ENCODE measurements around the gene PPP2R2B. TPM values are rescaled to one million over a fixed set of nuclear protein-coding genes. Genes with fewer than 3 reads are reported as not detected.

The PPP2R2B gene
- total RNA-seq, 1 donor from 2014 or later, result 0.35 TPM

DNA sequence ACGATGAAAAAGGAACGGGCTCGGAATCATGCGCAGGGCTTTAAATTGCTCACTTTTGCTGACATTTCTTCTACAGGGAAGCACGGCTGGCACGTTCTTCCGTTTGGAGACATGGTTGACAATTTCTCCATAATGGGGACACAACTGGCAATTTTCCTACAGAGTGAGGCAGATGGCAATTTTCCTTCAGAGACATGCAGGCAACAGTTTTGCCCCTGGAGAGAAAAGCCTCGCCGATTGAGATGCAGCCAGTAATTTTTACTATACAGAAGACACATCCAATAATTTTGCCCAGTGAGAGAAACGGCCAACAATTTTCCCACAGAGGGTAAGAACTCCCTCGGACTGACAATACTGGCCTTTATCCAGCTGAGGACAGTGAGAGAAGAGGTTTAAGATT lies 271.7 kb downstream of the PPP2R2B start:
- H3K9me3 Mint-ChIP-seq (ENCODE audit: low read depth), result peaks cover 6% of the 10 kb centered on the region
- H3K4me1 Mint-ChIP-seq (ENCODE audit: low read depth), result no peaks in the 10 kb centered on the region
- H3K4me3 Mint-ChIP-seq (ENCODE audit: unreplicated experiment), result no peak overlapping the region
- no peak overlapping the region for H3K27ac Mint-ChIP-seq (ENCODE audit: unreplicated experiment)
- no peak for DNase-seq (ENCODE audit: low spot score)
- H3K36me3 Mint-ChIP-seq (ENCODE audit: low read depth), result no peaks in the 10 kb centered on the region
- TF ChIP-seq, protein P1, sequence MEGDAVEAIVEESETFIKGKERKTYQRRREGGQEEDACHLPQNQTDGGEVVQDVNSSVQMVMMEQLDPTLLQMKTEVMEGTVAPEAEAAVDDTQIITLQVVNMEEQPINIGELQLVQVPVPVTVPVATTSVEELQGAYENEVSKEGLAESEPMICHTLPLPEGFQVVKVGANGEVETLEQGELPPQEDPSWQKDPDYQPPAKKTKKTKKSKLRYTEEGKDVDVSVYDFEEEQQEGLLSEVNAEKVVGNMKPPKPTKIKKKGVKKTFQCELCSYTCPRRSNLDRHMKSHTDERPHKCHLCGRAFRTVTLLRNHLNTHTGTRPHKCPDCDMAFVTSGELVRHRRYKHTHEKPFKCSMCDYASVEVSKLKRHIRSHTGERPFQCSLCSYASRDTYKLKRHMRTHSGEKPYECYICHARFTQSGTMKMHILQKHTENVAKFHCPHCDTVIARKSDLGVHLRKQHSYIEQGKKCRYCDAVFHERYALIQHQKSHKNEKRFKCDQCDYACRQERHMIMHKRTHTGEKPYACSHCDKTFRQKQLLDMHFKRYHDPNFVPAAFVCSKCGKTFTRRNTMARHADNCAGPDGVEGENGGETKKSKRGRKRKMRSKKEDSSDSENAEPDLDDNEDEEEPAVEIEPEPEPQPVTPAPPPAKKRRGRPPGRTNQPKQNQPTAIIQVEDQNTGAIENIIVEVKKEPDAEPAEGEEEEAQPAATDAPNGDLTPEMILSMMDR (IDR thresholded peaks at IDR 0.05), result no peak
- peaks cover 11% of the 10 kb centered on the region for H3K27me3 Mint-ChIP-seq (ENCODE audit: low read depth)

- Mint-ChIP-seq H3K4me1 (ENCODE audit: low read depth) (no peaks in the 10 kb centered on the region), H3K9me3 (ENCODE audit: low read depth) (no peaks in the 10 kb centered on the region), H3K4me3 (ENCODE audit: unreplicated experiment) (no peak overlapping the region)
Measured at GRCh38 chr5:146600376-146600775, 278.2 kb downstream of the PPP2R2B start.

GRCh38 chr5:146599261-146599660 lies 279.3 kb downstream of the PPP2R2B start:
- H3K27me3 Mint-ChIP-seq (ENCODE audit: low read depth), result peaks cover 8% of the 10 kb centered on the region

More at GRCh38 chr5:146600376-146600775, 278.2 kb downstream of the PPP2R2B start:
- no peak for DNase-seq (ENCODE audit: low spot score)
- Mint-ChIP-seq H3K27ac (ENCODE audit: unreplicated experiment) (no peak overlapping the region), H3K27me3 (ENCODE audit: low read depth) (peaks cover 11% of the 10 kb centered on the region), H3K36me3 (ENCODE audit: low read depth) (no peaks in the 10 kb centered on the region)
- TF ChIP-seq, protein P1 (IDR thresholded peaks at IDR 0.05), result no peak

DNA sequence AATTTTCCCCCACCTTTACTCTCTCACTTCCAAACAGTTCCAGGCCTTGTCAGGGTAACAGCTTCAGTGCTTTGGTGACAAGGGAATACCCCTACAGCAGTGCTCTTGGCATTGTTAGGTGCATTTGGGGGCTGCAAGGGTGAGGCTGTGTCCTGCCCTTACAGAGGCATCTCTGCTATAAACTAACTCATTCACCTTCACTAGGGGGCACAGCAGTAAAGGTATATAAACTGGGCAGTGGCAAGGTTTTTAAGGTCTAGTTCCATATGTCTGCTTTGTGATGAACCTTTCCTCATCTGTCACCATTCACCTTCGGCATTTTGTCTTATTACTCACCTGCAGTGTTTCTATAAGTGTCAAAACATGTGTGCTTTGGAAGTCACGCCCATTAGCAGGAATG lies 283.5 kb downstream of the PPP2R2B start:
- Mint-ChIP-seq H3K27ac (ENCODE audit: unreplicated experiment) (no peak overlapping the region), H3K36me3 (ENCODE audit: low read depth) (no peaks in the 10 kb centered on the region), H3K27me3 (ENCODE audit: low read depth) (peaks cover 6% of the 10 kb centered on the region), H3K4me1 (ENCODE audit: low read depth) (no peaks in the 10 kb centered on the region), H3K4me3 (ENCODE audit: unreplicated experiment) (no peak overlapping the region), H3K9me3 (ENCODE audit: low read depth) (no peaks in the 10 kb centered on the region)
- DNase-seq (ENCODE audit: low spot score), result no peak
- TF ChIP-seq, protein P1 (IDR thresholded peaks at IDR 0.05), result no peak

More at GRCh38 chr5:146599261-146599660, 279.3 kb downstream of the PPP2R2B start:
- H3K4me3 Mint-ChIP-seq (ENCODE audit: unreplicated experiment), result no peak overlapping the region
- no peaks in the 10 kb centered on the region for H3K4me1 Mint-ChIP-seq (ENCODE audit: low read depth)
- no peak overlapping the region for H3K27ac Mint-ChIP-seq (ENCODE audit: unreplicated experiment)
- no peaks in the 10 kb centered on the region for H3K9me3 Mint-ChIP-seq (ENCODE audit: low read depth)
- no peak for DNase-seq (ENCODE audit: low spot score)
- H3K36me3 Mint-ChIP-seq (ENCODE audit: low read depth), result no peaks in the 10 kb centered on the region
- TF ChIP-seq, protein P1 (IDR thresholded peaks at IDR 0.05), result no peak

- H3K4me1 Mint-ChIP-seq (ENCODE audit: low read depth), result no peaks in the 10 kb centered on the region
- H3K36me3 Mint-ChIP-seq (ENCODE audit: low read depth), result no peaks in the 10 kb centered on the region
- H3K27me3 Mint-ChIP-seq (ENCODE audit: low read depth), result peaks cover 12% of the 10 kb centered on the region
- DNase-seq (ENCODE audit: low spot score), result no peak
- H3K27ac Mint-ChIP-seq (ENCODE audit: unreplicated experiment), result no peak overlapping the region
- H3K9me3 Mint-ChIP-seq (ENCODE audit: low read depth), result no peaks in the 10 kb centered on the region
- no peak overlapping the region for H3K4me3 Mint-ChIP-seq (ENCODE audit: unreplicated experiment)
- TF ChIP-seq, protein P1 (IDR thresholded peaks at IDR 0.05), result no peak
Measured at GRCh38 chr5:146592352-146592751, 286.2 kb downstream of the PPP2R2B start.
